Heart left ventricle (tissue), 13 donors: ENCODE data around the gene MDFIC.

ENCODE experiments used
- POLR2A ChIP-seq, 2 donors: fragments of 450-650 bp; IDR thresholded peaks; one replicate each; pipeline ENCODE4 v1.6.1; 2017; ENCODE audit warnings: antibody characterized with exemption in 2 of 2, mild to moderate bottlenecking in 2 of 2, moderate library complexity in 2 of 2
- TF ChIP-seq, protein P1 (sequence below), 12 donors: fragments of 200-600 bp; sonication (generic) in 4 of 12; IDR thresholded peaks; one replicate each; pipeline versions ENCODE4 v1.5.0 to v1.8.0; 2018 to 2022; ENCODE audit warnings: antibody characterized with exemption in 12 of 12, mild to moderate bottlenecking in 5 of 12
- donor health status: ischemic (EF 13 %, LVEDD 7.1; RV severe dilation, severe dysfunction).
- donor health status: DM: no; HTN: yes; CAD: no.
- donor health status: DM: no; HTN: no; CAD: no.
- donor health status: ischemic (EF 25% LVEDD 6.9; RV normal size, moderate dysfunction).
- donor health status: ischemic (EF 25% LVEDD 5.7; RV mildly dilated, moderate dysfunction).
- donor health status: ischemic (EF 35%, LVEDD 5.7; RV mildly dilated, moderate dysfunction).
- donor health status: nonischemic (EF 11% LVEDD 7.7; RV severe dilation, severe dysfunction).
- donor health status: DM: yes; HTN: yes; CAD: no.
- donor health status: PGD.
- donor health status: ischemic (EF 29% LVEDD 5.4; RV normal size, mild dysfunction).
- donor health status: nonischemic (EF 23%, LVEDD 6.1; RV moderate dilation, normal function).

DNA sequence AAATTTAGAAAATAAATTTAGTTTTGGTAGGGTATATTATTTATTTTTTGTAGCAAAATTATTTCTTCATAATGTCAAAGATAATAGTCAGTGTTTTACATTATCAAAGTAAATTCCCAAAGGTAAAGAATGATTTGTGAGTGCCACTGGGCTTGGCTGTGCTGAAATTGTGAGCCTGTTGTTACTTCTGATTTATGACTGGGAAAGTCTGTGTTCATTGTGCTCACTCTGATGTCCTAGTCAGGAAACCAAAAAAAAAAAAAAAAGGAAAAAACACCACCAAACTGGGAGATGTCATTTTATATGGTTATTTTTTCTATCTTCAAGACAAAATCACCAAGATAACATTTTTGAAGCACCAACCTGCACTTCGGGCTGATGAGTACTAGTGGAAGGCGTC is 44.3 kb downstream of the MDFIC start:
- TF ChIP-seq, protein P1, sequence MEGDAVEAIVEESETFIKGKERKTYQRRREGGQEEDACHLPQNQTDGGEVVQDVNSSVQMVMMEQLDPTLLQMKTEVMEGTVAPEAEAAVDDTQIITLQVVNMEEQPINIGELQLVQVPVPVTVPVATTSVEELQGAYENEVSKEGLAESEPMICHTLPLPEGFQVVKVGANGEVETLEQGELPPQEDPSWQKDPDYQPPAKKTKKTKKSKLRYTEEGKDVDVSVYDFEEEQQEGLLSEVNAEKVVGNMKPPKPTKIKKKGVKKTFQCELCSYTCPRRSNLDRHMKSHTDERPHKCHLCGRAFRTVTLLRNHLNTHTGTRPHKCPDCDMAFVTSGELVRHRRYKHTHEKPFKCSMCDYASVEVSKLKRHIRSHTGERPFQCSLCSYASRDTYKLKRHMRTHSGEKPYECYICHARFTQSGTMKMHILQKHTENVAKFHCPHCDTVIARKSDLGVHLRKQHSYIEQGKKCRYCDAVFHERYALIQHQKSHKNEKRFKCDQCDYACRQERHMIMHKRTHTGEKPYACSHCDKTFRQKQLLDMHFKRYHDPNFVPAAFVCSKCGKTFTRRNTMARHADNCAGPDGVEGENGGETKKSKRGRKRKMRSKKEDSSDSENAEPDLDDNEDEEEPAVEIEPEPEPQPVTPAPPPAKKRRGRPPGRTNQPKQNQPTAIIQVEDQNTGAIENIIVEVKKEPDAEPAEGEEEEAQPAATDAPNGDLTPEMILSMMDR (IDR thresholded peaks at IDR 0.05): no peak
- TF ChIP-seq POLR2A (IDR thresholded peaks at IDR 0.05): no peak
